Upper lobe of left lung (tissue), 6 donors: Measurements from ENCODE around the gene TTC28. TPM values are rescaled to one million over a fixed set of nuclear protein-coding genes. Genes with fewer than 3 reads are reported as not detected.
"Not testable (repeated sequence)": the region's sequence is repeated elsewhere in the genome, so short reads cannot be mapped to it uniquely, and the experiment has no call there.

Experiments
- ATAC-seq, 2 donors: fragments of 200-7000 bp; cut with Tn5 transposase; one replicate each; pipeline ENCODE4 v1.9.1; 2022; ENCODE audit warnings: mild to moderate bottlenecking in 2 of 2, moderate library complexity in 2 of 2; ENCODE audit not compliant: low FRiP score in 2 of 2
- DNase-seq, 2 donors: peaks; one replicate each; pipeline ENCODE4 v3.0.0-alpha.2; 2019 to 2020
- H3K27ac ChIP-seq, 4 donors: fragments of 200-600 bp; sonication (generic); one replicate each; pipeline ENCODE4 v1.5.1; 2016 to 2019
- H3K27me3 ChIP-seq, 4 donors: fragments of 200-600 bp; sonication (generic); one replicate each; pipeline ENCODE4 v1.5.1; 2017 to 2019
- H3K36me3 ChIP-seq, 4 donors: fragments of 200-600 bp; sonication (generic); one replicate each; pipeline ENCODE4 v1.5.1; 2016 to 2019
- H3K4me1 ChIP-seq, 4 donors: fragments of 200-600 bp; sonication (generic); one replicate each; pipeline ENCODE4 v1.5.1; 2018 to 2019
- H3K4me3 ChIP-seq, 4 donors: fragments of 200-600 bp; sonication (generic); one replicate each; pipeline ENCODE4 v1.5.1; 2017 to 2019; ENCODE audit warnings: mild to moderate bottlenecking in 2 of 4, moderate library complexity in 1 of 4
- H3K9me3 ChIP-seq, 4 donors: fragments of 200-600 bp; sonication (generic); one replicate each; pipeline ENCODE4 v1.5.1; 2018 to 2019
- CTCF ChIP-seq, 6 experiments: fragments of 450-650 bp in 4 of 6; fragments of 200-600 bp in 2 of 6; sonication (generic) in 2 of 6; IDR thresholded peaks; one replicate each; pipeline ENCODE4 v1.5.1; 2016 to 2019; ENCODE audit warnings: antibody characterized with exemption in 6 of 6
- EP300 ChIP-seq, 4 donors: sonication (generic); formaldehyde crosslinking; IDR thresholded peaks; one replicate each; pipeline ENCODE4 v1.5.1; 2017; ENCODE audit warnings: antibody characterized with exemption in 4 of 4, control low read depth in 2 of 4
- POLR2A ChIP-seq, 4 donors: fragments of 450-650 bp; IDR thresholded peaks; one replicate each; pipeline ENCODE4 v1.5.1; 2016 to 2017; ENCODE audit warnings: antibody characterized with exemption in 4 of 4, mild to moderate bottlenecking in 2 of 4
- POLR2AphosphoS5 ChIP-seq, 2 donors: sonication (generic); formaldehyde crosslinking; IDR thresholded peaks; one replicate each; pipeline ENCODE4 v1.5.1; 2017; ENCODE audit warnings: antibody characterized with exemption in 2 of 2
- WGBS, 2 donors: methylation state at CpG; one replicate each; pipeline ENCODE4 v1.1.5; 2017 to 2018; 5-methylcytosine and 5-hydroxymethylcytosine counted together
- total RNA-seq, 6 donors: library from RNA; depleted of rRNA in 4 of 6; stranded (reverse); fragments of >200 nt in 4 of 6; gene quantifications; one replicate each; pipeline versions ENCODE4 v1.1.0 to v1.2.1, GENCODE V29; 2016 to 2021
- donor health status: DM: no; HTN: no; CAD: no; lungs with moderate emphysema.
- donor health status: DM: no; HTN: yes; CAD: no; lungs with severe emphysema.

TTC28 gene
- total RNA-seq, 6 donors from 2014 or later: 30.1 to 69.4 (median 41.4) TPM

DNA sequence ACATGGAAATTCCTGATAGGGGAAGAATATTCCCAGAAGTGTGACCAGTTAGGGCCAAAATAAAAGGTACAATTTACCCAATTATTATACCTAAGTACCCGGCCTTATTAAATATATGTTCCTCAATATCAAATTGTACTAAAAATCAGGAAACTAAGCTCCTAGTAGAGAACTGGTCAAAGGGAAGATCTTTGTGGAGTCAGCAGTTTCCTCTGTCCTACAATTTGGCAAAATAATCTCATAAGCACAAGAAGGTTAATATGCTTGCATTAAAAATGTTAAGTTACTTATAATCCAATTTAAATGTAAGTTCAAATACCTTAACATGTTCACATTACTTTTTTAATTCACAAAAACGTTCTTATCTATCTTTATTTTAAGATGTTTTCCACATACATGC lies 10.3 kb downstream of the TTC28 start:
- WGBS, 2 donors: 69 to 76% methylated on average over 2 of the region's 2 CpGs
- Histone ChIP-seq H3K4me1 (peaks cover 0 to 6% (median 2%) of the 10 kb centered on the region in 4 donors), H3K27me3 (no peaks in the 10 kb centered on the region), H3K4me3 (no peak overlapping the region), H3K9me3 (no peaks in the 10 kb centered on the region), H3K27ac (no peak overlapping the region), H3K36me3 (no peaks in the 10 kb centered on the region)
- DNase-seq (no peak), ATAC-seq (no peak)
- TF ChIP-seq CTCF (IDR thresholded peaks at IDR 0.05) (no peak), POLR2A (IDR thresholded peaks at IDR 0.05) (no peak), POLR2AphosphoS5 (IDR thresholded peaks at IDR 0.05) (no peak), EP300 (IDR thresholded peaks at IDR 0.05) (no peak)

DNA sequence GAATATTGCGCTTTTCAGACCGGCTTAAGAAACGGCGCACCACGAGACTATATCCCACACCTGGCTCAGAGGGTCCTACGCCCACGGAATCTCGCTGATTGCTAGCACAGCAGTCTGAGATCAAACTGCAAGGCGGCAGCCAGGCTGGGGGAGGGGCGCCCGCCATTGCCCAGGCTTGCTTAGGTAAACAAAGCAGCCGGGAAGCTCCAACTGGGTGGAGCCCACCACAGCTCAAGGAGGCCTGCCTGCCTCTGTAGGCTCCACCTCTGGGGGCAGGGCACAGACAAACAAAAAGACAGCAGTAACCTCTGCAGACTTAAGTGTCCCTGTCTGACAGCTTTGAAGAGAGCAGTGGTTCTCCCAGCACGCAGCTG lies 16.1 kb downstream of the TTC28 start:
- H3K27ac ChIP-seq, H3K27me3 ChIP-seq, H3K36me3 ChIP-seq, H3K4me3 ChIP-seq, ATAC-seq, DNase-seq, H3K9me3 ChIP-seq, H3K4me1 ChIP-seq: not testable (repeated sequence)
- no CpG with 5 or more reads among the region's 13 CpGs for WGBS, 2 donors

DNA sequence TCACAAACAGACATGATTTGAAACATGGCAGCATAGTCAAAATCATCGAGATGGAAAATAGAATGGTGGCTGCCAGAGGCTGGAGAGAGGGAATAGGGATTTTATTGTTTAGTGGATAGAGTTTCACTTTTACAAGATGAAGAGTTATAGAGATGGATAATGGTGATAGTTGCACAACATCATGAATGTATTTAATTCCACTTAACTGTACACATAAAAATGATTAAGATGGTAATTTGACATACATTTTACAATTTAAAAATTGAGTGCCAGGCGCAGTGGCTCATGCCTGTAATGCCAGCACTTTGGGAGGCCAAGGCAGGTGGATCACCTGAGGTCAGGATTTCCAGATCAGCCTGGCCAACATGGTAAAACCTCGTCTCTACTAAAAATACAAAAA lies 21.2 kb downstream of the TTC28 start:
- 78 to 96% methylated on average over 3 of the region's 3 CpGs for WGBS, 2 donors
- Histone ChIP-seq H3K27ac (no peak overlapping the region), H3K9me3 (no peaks in the 10 kb centered on the region), H3K4me1 (peaks cover 0 to 4% (median 0%) of the 10 kb centered on the region in 4 donors), H3K36me3 (no peaks in the 10 kb centered on the region), H3K27me3 (no peaks in the 10 kb centered on the region), H3K4me3 (no peak overlapping the region)
- no peak for ATAC-seq
- TF ChIP-seq CTCF (IDR thresholded peaks at IDR 0.05) (no peak), EP300 (IDR thresholded peaks at IDR 0.05) (no peak), POLR2A (IDR thresholded peaks at IDR 0.05) (no peak), POLR2AphosphoS5 (IDR thresholded peaks at IDR 0.05) (no peak)
- no peak for DNase-seq

DNA sequence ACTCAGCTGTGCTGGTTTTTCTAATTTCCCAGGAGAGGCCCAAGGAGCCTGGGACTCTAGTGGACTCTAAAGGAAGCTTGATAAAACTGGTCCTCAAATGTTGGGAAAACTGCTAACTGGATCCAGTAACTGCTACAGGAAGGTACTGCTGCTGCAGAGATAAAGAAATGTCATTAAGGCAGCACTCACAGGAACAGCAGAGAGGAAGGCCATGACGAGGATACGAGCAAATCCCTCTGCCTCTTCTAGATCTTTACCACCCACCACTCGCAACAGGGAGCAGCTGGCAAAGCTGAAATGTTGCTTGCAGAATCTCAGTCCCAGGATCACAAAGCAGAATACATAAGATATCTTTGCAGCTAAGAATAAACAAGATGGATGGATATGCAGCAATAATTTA lies 23.5 kb downstream of the TTC28 start:
- DNase-seq (no peak), ATAC-seq (no peak)
- 62% methylated on average over 3 of the region's 3 CpGs for WGBS, 2 donors
- peak overlapping the region in 1 of 4 donors; percentile 21 for H3K27ac ChIP-seq
- H3K4me3 ChIP-seq: no peak overlapping the region
- no peaks in the 10 kb centered on the region for H3K9me3 ChIP-seq
- no peak for TF ChIP-seq POLR2A (IDR thresholded peaks at IDR 0.05)
- TF ChIP-seq POLR2AphosphoS5 (IDR thresholded peaks at IDR 0.05): no peak
- TF ChIP-seq EP300 (IDR thresholded peaks at IDR 0.05): no peak
- TF ChIP-seq CTCF (IDR thresholded peaks at IDR 0.05): no peak
- peaks cover 0 to 4% (median 0%) of the 10 kb centered on the region in 4 donors for H3K4me1 ChIP-seq
- no peaks in the 10 kb centered on the region for H3K27me3 ChIP-seq
- H3K36me3 ChIP-seq: no peaks in the 10 kb centered on the region

DNA sequence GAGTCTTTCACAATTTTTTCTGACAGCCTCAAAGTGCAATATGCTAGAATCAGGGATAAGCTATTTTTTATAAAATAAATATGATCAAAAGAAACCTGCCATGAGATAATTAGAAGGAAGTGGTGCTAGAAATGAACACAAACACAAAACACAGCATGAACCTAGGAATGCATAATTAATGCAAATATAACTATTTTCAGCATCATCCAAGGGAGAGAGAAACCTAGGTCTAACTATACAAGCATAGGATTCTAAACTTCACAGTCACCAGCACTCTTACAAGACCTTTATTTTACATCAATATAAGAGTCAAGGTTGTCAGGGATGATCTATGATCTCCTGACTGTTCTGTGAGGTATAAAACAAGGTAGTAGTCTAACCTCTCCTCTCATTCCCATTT lies 29.2 kb downstream of the TTC28 start:
- Histone ChIP-seq H3K9me3 (no peaks in the 10 kb centered on the region), H3K4me1 (no peaks in the 10 kb centered on the region), H3K36me3 (no peaks in the 10 kb centered on the region), H3K4me3 (no peak overlapping the region), H3K27me3 (no peaks in the 10 kb centered on the region), H3K27ac (no peak overlapping the region)
- ATAC-seq: no peak
- TF ChIP-seq EP300 (IDR thresholded peaks at IDR 0.05) (no peak), POLR2A (IDR thresholded peaks at IDR 0.05) (no peak), CTCF (IDR thresholded peaks at IDR 0.05) (no peak), POLR2AphosphoS5 (IDR thresholded peaks at IDR 0.05) (no peak)
- no peak for DNase-seq
